NCI-H1436 treated with DMSO at 0.1 percent for 48 hours (cell line): ENCODE data around the gene RASGEF1C.
"Not testable (repeated sequence)": the region's sequence is repeated elsewhere in the genome, so short reads cannot be mapped to it uniquely, and the experiment has no call there.

ENCODE experiments used
- DNase-seq: peaks from one replicate; lab custom pipeline; 2025; lab: John Stamatoyannopoulos, UW

The RASGEF1C gene

GRCh38 chr5:180099733-180100611 is 109.0 kb downstream of the RASGEF1C start:
- DNase-seq = no peak

GRCh38 chr5:180098991-180099732 is 109.8 kb downstream of the RASGEF1C start:
- DNase-seq = no peak

- no peak for DNase-seq
Measured at GRCh38 chr5:180098526-180098925, 110.5 kb downstream of the RASGEF1C start.

DNA sequence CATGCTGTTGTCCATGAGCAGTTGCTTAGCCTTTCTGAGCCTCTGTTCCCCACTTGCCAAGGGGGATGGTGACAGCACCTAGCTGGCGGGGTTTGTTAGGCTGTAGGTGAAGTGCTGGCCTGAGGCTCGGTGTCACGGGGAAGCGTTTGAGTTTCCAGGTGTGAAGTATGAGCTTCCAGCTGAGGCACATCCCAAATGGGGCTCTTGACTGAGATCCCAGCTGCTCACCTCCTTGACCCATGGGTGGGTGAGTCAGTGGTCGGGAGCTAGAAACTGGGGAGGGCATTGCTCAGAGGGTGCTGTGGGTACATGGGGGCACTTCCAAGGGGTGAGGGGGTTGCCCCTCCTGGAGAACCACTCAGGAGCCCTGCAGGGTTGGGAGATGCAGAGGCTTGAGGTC is 111.1 kb downstream of the RASGEF1C start:
- DNase-seq = no peak

DNA sequence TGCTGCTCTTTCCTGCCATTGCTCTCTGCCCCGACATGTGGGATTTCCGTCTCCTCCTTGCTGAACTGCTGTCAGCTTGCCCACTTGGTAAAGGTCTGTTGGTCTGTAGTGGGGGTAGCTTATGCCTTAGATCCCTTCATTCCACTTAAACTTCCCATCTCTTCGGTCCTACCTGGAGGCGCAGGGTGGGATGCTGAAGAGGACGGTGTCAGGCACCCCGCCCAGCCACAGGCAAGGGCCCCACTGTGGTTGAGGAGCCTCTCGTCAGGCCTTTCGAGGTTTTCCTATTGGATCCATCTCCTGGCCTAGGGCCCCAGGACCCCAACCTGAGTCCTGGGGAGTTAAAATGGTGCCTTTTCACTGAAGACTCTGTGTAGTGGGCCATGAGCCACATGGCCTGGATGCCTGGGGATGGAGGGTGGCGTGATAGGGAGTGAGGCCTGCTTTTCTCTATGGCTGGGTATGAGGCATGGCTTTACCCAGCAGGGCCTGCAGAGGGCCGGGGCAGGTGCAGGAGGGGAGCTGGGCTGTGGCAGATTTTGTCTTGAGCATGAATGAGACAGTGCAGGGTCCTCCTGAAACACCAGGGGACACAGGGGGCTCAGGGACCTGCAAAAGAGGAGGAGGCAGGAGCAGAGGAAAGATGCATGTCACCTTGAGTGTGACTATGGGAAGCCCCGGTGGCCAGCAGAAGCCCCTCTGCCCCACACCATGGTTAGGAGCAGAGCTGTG is 111.7 kb downstream of the RASGEF1C start:
- DNase-seq = no peak

DNA sequence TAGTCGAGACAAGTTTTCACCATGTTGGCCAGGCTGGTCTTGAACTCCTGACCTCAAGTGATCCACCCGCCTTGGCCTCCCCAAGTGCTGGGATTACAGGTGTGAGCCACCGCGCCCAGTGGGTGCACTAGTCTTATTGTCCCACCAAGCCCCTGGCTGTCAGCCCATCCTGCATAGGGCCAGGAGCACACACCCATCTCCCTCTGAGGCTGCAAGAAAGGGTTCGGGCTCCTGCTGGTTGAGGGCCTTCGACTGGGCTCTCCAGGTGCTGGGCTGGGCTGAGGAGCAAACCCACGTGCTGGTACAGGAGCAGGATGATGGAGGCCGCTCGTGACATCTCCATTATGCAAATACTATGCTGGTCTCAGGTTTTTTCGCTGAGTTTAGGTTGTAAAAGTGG is 112.4 kb downstream of the RASGEF1C start:
- DNase-seq = no peak

DNA sequence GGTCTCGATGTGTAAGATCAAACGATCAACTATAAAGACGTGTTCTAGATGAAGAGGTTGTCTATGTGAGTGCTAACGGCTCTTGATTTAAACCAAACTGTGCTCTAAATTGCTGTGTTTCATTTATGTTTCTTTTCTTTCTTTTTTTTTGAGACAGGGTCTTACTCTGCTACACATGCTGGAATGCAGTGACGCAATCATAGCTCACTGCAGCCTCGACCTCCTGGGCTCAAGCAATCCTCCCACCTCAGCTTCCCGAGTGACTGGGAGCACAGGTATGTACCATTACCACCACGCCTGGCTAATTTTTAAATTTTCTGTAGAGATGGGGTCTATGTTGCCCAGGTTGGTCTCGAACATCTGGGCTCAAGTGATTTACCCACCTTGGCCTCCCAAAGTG is 113.5 kb downstream of the RASGEF1C start:
- DNase-seq = no peak

DNA sequence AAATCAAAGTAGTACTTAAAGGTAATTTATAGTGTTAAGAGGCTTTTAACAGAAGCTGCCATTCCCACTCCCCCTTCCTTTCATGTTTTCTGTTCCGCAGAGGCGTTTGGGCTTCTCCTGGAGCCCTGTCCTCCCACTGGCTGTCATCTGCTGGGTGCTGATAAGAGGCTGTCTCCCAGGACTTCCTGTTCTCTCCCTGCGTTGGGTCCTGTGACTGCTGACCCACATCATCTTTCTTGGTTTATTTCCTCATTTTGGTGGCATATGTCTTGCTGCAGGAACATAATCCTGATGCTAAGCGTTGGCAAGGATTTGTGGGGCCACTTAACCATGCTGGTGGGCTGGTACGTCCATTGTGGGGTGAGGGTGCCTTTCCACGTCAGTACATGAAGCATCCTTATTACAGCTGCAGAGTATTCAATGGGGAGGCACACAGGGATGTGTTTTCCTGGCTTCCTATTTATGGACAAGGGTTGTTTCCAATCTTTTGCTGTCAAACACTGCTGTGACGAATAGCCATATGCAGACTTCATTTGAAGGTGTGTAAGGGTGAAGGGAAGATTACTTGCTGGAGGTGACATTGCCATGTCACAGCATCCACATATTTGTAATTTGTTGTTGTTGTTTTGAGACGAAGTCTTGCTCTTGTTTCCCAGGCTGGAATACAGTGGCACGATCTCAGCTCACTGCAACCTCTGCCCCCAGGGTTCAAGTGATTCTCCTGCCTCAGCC is 115.2 kb downstream of the RASGEF1C start:
- no peak for DNase-seq

GRCh38 chr5:180093241-180093640 is 115.8 kb downstream of the RASGEF1C start:
- DNase-seq = no peak

DNA sequence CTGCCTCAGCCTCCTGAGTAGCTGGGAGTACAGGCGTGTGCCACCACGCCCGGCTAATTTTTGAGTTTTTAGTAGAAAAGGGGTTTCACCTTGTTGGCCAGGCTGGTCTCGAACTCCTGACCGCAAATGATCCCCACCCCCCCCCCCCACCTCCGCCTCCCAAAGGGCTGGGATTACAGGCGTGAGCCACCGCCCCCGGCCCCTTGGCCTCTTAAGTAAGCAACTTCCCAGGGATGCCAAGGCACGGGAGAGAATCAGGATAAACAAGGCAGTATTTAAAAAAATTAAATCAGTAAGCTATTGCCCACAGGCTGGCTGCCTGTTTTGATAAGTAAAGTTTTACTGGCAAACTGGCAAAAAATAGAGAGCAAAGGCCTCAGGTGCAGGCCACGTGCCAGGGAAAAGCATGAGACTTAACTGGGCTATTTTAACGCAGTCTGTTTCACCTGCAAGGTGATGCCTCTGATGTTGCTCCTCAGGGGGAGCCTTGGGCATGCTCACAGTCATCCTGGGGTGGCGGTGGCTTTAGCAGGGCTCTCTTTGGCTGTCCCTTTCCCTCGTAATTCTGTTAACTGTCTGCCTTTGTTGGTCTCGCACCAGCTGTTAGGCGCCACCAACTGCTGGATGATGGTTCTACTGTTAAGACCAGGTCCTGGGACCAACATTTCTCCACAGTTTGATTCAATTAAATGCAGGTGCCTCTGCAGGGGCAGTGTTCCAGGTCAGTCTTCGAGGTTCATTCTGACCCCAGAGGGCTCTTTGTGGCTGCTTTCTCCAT is 118.1 kb downstream of the RASGEF1C start:
- no peak for DNase-seq

DNA sequence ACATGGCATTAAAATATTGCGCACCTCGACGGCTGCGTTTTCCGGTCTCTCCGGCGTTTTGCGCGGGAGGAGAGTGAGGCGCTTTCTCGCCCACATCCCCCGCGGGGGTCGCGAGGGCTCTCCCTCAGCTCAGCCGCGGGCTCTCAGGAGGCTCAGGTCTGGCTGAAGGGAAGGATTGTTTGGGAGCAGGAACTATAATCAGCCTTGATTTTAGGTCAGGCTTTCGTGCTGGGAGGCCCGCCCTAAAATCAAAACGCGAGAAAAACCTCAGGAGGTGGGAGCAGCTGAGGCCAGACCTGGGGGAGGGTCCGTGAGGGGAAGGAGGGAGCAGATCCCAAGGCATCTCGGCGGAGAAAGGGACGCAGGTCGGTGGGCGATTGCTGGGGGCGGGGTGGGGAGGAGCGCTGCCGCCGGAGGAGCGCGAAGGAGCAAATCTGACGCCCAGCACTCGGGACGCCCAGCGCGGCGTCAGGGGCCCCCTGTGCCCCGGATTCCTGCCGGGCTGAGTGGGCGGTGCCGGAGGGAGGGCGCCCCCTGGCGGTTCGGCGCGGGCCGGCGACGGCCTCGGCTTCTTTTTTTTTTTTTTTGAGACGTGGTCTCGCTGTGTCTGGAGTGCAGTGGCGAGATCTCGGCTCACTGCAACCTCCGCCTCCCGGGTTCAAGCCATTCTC is 118.8 kb downstream of the RASGEF1C start:
- DNase-seq = no peak

DNA sequence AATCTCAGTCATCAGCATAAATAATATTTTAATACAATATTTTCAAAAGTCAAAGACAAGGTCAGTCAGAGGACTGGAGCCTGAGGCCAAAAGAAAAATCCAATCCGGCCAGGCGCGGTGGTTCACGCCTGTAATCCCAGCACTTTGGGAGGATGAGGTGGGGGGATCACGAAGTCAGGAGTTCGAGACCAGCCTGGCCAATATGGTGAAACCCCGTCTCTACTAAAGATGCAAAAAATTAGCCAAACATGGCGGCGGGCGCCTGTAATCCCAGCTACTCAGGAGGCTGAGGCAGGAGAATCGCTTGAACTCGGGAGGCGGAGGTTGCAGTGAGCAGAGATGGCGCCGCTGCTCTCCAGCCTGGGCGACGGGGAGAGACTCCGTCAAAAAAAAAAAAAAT is 119.4 kb downstream of the RASGEF1C start:
- not testable (repeated sequence) for DNase-seq

GRCh38 chr5:180088561-180088960 is 120.5 kb downstream of the RASGEF1C start:
- no peak for DNase-seq

GRCh38 chr5:180086816-180087399 is 122.1 kb downstream of the RASGEF1C start:
- DNase-seq = no peak

DNA sequence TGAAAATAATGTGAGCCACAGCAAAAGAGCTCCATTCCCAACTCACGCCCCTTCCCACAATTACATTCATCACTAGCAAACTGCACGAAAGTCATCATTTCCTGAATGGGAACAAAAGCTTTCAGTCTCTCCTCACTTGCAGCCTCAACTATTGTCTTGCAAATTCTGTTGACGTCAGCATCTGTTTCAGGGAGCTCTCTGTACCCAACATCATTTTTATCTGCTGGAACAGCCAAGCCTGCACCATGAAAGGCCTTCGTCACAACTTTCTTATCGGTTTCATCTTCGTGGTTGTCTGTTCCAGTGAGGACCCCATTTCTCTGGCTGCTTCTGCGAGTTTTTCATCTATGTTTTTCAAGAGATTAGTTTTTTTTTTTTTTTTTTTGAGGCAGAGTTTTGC is 123.2 kb downstream of the RASGEF1C start:
- no peak for DNase-seq

- no peak for DNase-seq
Measured at GRCh38 chr5:180084638-180085561, 124.1 kb downstream of the RASGEF1C start.

GRCh38 chr5:180083529-180084060 is 125.4 kb downstream of the RASGEF1C start:
- DNase-seq = no peak

- DNase-seq = no peak
Measured at GRCh38 chr5:180082633-180083420, 126.2 kb downstream of the RASGEF1C start.
